PC-9 (cell line): ENCODE data around the gene MRPS11.

Experiments used
- CTCF ChIP-seq: fragments of 200-600 bp; sonication (generic); conservative IDR thresholded peaks from 2 replicates; pipeline ENCODE4 v1.6.1; 2017; ENCODE audit warnings: mixed run types, antibody characterized with exemption, mild to moderate bottlenecking, moderate library complexity
- EZH2 ChIP-seq: fragments of 200-600 bp; sonication (generic); IDR thresholded peaks from 2 replicates; pipeline ENCODE4 v1.8.0; 2017; ENCODE audit warnings: antibody characterized with exemption, low read depth

- no peak for TF ChIP-seq EZH2
- TF ChIP-seq CTCF: no peak
Observed at GRCh38 chr15:88479169-88479568, 11.7 kb downstream of the MRPS11 start.
